Measurements from ENCODE around the gene TRIM23. TPM values are rescaled to one million over a fixed set of nuclear protein-coding genes. Genes with fewer than 3 reads are reported as not detected.

TRIM23 gene
- total and polyA plus RNA-seq, 2 donors (not counting 1 experiment from before 2014, with no cell fraction given): 3.1 to 21.0 TPM

DNA sequence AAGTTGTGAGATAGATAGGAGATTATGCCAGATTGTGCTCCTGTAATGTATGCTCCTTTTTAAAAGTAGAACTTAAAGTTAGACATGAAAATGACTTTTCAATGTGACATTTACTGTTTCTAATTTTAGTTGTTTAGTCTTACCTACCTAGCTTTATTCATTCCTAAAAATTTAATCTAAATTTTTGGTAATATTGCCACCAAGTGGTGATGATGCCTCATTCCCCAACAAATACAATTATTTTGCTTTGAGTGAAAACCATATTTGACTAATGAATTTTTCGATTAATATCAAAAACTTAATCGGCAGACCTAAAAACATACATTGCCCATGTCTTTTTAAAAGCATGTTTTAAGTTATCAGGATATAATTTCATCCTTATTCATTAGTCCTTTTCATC is 35.4 kb downstream of the TRIM23 start:
- DNase-seq (no peak), ATAC-seq (ENCODE audit: low read depth) (no peak)
- H3K27me3 Mint-ChIP-seq: no peaks in the 10 kb centered on the region
- H3K9me3 ChIP-seq (ENCODE audit: control extremely low read depth in 1 of 3, control insufficient read depth in 2 of 3, insufficient read depth in 1 of 3, low read length in 2 of 3): no peaks in the 10 kb centered on the region
- H3K4me2 ChIP-seq (replicated peaks; ENCODE audit: low read depth, low read length, poor library complexity, severe bottlenecking): no peak overlapping the region
- H3K4me3 ChIP-seq (ENCODE audit: control extremely low read depth in 1 of 5, extremely low read depth in 1 of 5, insufficient read depth in 1 of 5, low read depth in 2 of 5, low read length in 4 of 5): no peak overlapping the region
- no peak overlapping the region for H3K27ac Mint-ChIP-seq
- no peak overlapping the region for H3K9ac ChIP-seq (ENCODE audit: low read length)
- POLR2A ChIA-PET: no interaction called here
- H3K27ac ChIP-seq (ENCODE audit: low read length in 2 of 2): no peak overlapping the region
- TF ChIP-seq EZH2 (IDR thresholded peaks at IDR 0.05; ENCODE audit: borderline replicate concordance, insufficient read depth, low read depth, low read length, poor library complexity, severe bottlenecking): no peak
- TF ChIP-seq, protein P1, sequence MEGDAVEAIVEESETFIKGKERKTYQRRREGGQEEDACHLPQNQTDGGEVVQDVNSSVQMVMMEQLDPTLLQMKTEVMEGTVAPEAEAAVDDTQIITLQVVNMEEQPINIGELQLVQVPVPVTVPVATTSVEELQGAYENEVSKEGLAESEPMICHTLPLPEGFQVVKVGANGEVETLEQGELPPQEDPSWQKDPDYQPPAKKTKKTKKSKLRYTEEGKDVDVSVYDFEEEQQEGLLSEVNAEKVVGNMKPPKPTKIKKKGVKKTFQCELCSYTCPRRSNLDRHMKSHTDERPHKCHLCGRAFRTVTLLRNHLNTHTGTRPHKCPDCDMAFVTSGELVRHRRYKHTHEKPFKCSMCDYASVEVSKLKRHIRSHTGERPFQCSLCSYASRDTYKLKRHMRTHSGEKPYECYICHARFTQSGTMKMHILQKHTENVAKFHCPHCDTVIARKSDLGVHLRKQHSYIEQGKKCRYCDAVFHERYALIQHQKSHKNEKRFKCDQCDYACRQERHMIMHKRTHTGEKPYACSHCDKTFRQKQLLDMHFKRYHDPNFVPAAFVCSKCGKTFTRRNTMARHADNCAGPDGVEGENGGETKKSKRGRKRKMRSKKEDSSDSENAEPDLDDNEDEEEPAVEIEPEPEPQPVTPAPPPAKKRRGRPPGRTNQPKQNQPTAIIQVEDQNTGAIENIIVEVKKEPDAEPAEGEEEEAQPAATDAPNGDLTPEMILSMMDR (IDR thresholded peaks at IDR 0.05): no peak
- intact Hi-C loops (cut with micrococcal nuclease): no loop called here
- H4K20me1 ChIP-seq (ENCODE audit: control insufficient read depth, insufficient read depth, low read length, poor library complexity, severe bottlenecking): no peaks in the 10 kb centered on the region
- H3K27me3 ChIP-seq (replicated peaks in 1 of 4; ENCODE audit: control extremely low read depth in 1 of 4, control insufficient read depth in 3 of 4, insufficient read depth in 4 of 4, low read length in 3 of 4): no peaks in the 10 kb centered on the region
- H3K79me2 ChIP-seq (ENCODE audit: control insufficient read depth, insufficient read depth, low read length): no peaks in the 10 kb centered on the region
- WGBS (ENCODE audit: insufficient coverage): no CpG with 5 or more reads among the region's 2 CpGs
- peaks cover 24 to 69% of the 10 kb centered on the region in 2 experiments for H3K36me3 ChIP-seq (replicated peaks in 1 of 2; ENCODE audit: control extremely low read depth in 1 of 2, control insufficient read depth in 1 of 2, extremely low read depth in 1 of 2, insufficient read depth in 2 of 2, low read length in 1 of 2)
- H3K4me1 Mint-ChIP-seq: no peaks in the 10 kb centered on the region
- H3K4me3 Mint-ChIP-seq: no peak overlapping the region
- no peak overlapping the region for H2AFZ ChIP-seq (ENCODE audit: insufficient read depth, low read depth, low read length, poor library complexity, severe bottlenecking)
- CTCF ChIA-PET: no interaction called here
- H3K9me3 Mint-ChIP-seq (ENCODE audit: insufficient read depth): no peaks in the 10 kb centered on the region
- H3K4me1 ChIP-seq (ENCODE audit: control insufficient read depth in 2 of 2, insufficient read depth in 2 of 2, low read length in 2 of 2): no peaks in the 10 kb centered on the region

DNA sequence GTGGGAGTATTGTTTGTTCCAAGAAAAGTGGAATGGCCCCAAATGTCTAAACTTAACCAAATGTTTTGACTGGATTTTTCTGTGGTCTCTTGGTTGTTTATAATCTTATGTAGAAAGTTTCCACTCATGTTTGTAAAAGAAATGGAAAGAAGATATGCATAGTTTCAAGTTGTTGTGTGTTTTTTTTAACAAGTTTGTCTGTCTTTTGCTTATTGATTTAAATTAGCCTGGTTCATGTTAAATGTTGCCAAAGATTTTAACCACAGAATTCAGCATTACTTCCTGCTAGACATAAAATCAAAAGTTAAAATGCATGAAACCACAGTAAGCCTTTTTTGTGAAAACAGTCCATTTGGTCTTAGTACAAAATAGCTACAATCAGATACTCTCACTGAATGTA is 47.0 kb downstream of the TRIM23 start:
- no peak overlapping the region for H3K4me2 ChIP-seq (replicated peaks; ENCODE audit: low read depth, low read length, poor library complexity, severe bottlenecking)
- no peaks in the 10 kb centered on the region for H3K9me3 ChIP-seq (ENCODE audit: control extremely low read depth in 1 of 3, control insufficient read depth in 2 of 3, insufficient read depth in 1 of 3, low read length in 2 of 3)
- no peak for DNase-seq
- no peak for ATAC-seq (ENCODE audit: low read depth)
- H3K27me3 ChIP-seq (replicated peaks in 1 of 4; ENCODE audit: control extremely low read depth in 1 of 4, control insufficient read depth in 3 of 4, insufficient read depth in 4 of 4, low read length in 3 of 4): no peaks in the 10 kb centered on the region
- H4K20me1 ChIP-seq (ENCODE audit: control insufficient read depth, insufficient read depth, low read length, poor library complexity, severe bottlenecking): peaks cover 5% of the 10 kb centered on the region
- no peak overlapping the region for H3K27ac ChIP-seq (ENCODE audit: low read length in 2 of 2)
- Mint-ChIP-seq H3K4me1 (peaks cover 2% of the 10 kb centered on the region), H3K4me3 (no peak overlapping the region), H3K9me3 (ENCODE audit: insufficient read depth) (no peaks in the 10 kb centered on the region), H3K27ac (no peak overlapping the region), H3K27me3 (no peaks in the 10 kb centered on the region)
- no peak overlapping the region for H3K4me3 ChIP-seq (ENCODE audit: control extremely low read depth in 1 of 5, extremely low read depth in 1 of 5, insufficient read depth in 1 of 5, low read depth in 2 of 5, low read length in 4 of 5)
- H3K79me2 ChIP-seq (ENCODE audit: control insufficient read depth, insufficient read depth, low read length): peaks cover 16% of the 10 kb centered on the region
- TF ChIP-seq, protein P1 (IDR thresholded peaks at IDR 0.05): no peak
- no peak for TF ChIP-seq EZH2 (IDR thresholded peaks at IDR 0.05; ENCODE audit: borderline replicate concordance, insufficient read depth, low read depth, low read length, poor library complexity, severe bottlenecking)
- no peak overlapping the region for H2AFZ ChIP-seq (ENCODE audit: insufficient read depth, low read depth, low read length, poor library complexity, severe bottlenecking)
- POLR2A ChIA-PET: no interaction called here
- intact Hi-C loops (cut with micrococcal nuclease): no loop called here
- no peak overlapping the region for H3K9ac ChIP-seq (ENCODE audit: low read length)
- CTCF ChIA-PET: no interaction called here
- H3K36me3 ChIP-seq (replicated peaks in 1 of 2; ENCODE audit: control extremely low read depth in 1 of 2, control insufficient read depth in 1 of 2, extremely low read depth in 1 of 2, insufficient read depth in 2 of 2, low read length in 1 of 2): peaks cover 17 to 46% of the 10 kb centered on the region in 2 experiments
- no peaks in the 10 kb centered on the region for H3K4me1 ChIP-seq (ENCODE audit: control insufficient read depth in 2 of 2, insufficient read depth in 2 of 2, low read length in 2 of 2)

Measured in B cell (primary cell).